Left ventricle myocardium inferior (tissue), 1 donor: ENCODE measurements around the gene GNG12. TPM values are rescaled to one million over a fixed set of nuclear protein-coding genes. Genes with fewer than 3 reads are reported as not detected.
A peak's percentile ranks its signal among the peaks of the same experiment; 100 is the strongest.
"Not testable (repeated sequence)": the region's sequence is repeated elsewhere in the genome, so short reads cannot be mapped to it uniquely, and the experiment has no call there.

Experiments
- DNase-seq: peaks from one replicate; pipeline ENCODE4 v3.0.0-alpha.2; 2020
- H3K27ac ChIP-seq: fragments of 200-600 bp; replicated peaks from 2 replicates; pipeline ENCODE4 v1.8.0; 2021
- H3K27me3 ChIP-seq: fragments of 200-600 bp; 2 replicates; pipeline ENCODE4 v1.8.0; 2021; ENCODE audit warnings: low read depth
- H3K36me3 ChIP-seq: fragments of 200-600 bp; 2 replicates; pipeline ENCODE4 v1.8.0; 2021
- H3K4me1 ChIP-seq: fragments of 200-600 bp; 2 replicates; pipeline ENCODE4 v1.8.0; 2021
- H3K4me3 ChIP-seq: fragments of 200-600 bp; 2 replicates; pipeline ENCODE4 v1.8.0; 2021; ENCODE audit warnings: mild to moderate bottlenecking, moderate library complexity
- H3K9me3 ChIP-seq: fragments of 200-600 bp; replicated peaks from 2 replicates; pipeline ENCODE4 v1.8.0; 2021
- CTCF ChIP-seq: fragments of 200-600 bp; IDR thresholded peaks from 2 replicates; pipeline ENCODE4 v1.8.0; 2021; ENCODE audit warnings: antibody characterized with exemption, mild to moderate bottlenecking, borderline replicate concordance
- intact Hi-C: fragments of 100-400 bp; cut with micrococcal nuclease; formaldehyde crosslinking; loops from one replicate; pipeline ENCODE4 v1.11.0; 2022
- total RNA-seq: library from RNA; stranded (reverse); fragmentation: NEBNext Ultra II Directional; extraction: Animal tissue kit (Norgen Biotek cat#: 25700); gene quantifications from one replicate; pipeline ENCODE4 v1.2.1, GENCODE V29; 2021
- donor health status: DM: no; HTN: yes; CAD: no; lungs with severe emphysema.

Gene GNG12
- total RNA-seq, 1 donor from 2014 or later = 35.1 TPM

DNA sequence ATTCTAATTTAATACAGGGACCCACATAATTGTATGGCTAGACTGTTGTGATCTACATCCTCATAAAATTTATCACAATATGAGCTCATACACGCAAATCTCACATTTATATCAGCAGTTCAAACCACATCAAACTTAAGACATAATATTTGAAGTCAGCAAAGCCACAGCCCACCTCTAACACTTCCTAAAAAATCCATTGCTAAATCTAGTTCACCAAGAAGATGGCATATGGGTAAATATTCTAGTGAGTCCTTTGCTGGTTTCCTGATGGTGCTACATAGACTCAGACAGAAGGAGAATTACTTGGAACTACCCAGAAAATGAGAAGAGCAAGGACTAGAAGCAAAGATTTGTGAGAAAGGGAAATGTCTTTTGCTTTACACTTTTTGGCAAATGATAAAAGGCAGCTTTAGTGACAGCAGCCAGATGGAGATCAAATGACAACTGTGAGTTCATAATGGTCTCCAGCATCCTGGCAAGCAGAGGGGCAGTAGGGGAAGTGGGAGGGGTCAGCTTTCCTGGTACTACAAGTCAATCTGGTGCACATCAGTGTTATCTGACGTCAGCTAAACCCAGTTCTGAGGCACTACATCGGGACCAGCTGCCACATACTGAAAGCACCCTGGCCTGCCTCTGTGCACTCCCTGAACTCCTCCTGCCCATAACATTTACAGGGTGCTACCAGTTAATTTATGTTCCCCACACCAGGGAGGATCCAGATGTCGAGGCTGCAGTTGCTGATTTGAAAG, 158.8 kb downstream of the GNG12 start:
- DNase-seq = peak; percentile 17
- H3K27me3 ChIP-seq = no peaks in the 10 kb centered on the region
- no peak overlapping the region for H3K4me3 ChIP-seq
- peaks cover 18% of the 10 kb centered on the region for H3K4me1 ChIP-seq
- no peaks in the 10 kb centered on the region for H3K9me3 ChIP-seq
- TF ChIP-seq CTCF = no peak
- peak overlapping the region; percentile 51 for H3K27ac ChIP-seq
- intact Hi-C loops = no loop called here
- no peaks in the 10 kb centered on the region for H3K36me3 ChIP-seq

DNA sequence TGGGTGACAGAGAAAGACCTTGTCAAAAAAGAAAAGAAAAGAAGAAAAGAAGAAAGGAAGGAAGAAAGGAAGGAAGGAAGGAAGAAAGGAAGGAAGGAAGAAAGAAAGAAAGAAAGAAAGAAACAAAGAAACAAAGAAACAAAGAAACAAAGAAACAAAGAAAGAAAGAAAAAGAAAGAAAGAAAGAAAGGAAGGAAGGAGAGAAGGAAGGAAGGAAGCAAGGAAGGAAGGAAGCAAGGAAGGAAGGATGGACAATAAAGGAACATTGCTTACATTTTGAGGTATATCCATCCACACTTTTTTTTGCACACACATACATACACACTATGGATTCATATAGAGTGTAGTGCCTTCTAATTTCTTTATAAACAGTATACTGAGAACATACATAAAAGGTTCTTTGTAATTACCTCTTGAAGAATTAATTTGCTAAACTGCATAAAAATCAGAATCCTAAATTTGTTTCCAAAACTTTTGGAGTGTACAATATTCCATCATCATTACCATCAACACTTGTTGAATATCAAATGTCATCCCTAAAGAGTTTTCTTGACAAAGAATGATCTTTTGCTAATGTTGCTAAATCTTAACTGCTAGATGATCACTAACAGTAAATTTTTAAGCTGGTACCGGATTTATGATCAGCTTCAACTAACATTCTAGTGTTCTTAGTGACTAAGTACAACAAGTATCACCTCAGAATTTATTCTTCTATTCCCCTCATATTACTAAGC, 159.6 kb downstream of the GNG12 start:
- no peak overlapping the region for H3K27ac ChIP-seq
- peaks cover 18% of the 10 kb centered on the region for H3K4me1 ChIP-seq
- no peaks in the 10 kb centered on the region for H3K27me3 ChIP-seq
- TF ChIP-seq CTCF = no peak
- no peak for DNase-seq
- no peaks in the 10 kb centered on the region for H3K9me3 ChIP-seq
- H3K36me3 ChIP-seq = no peaks in the 10 kb centered on the region
- intact Hi-C loops = no loop called here
- no peak overlapping the region for H3K4me3 ChIP-seq

- Histone ChIP-seq H3K4me1 (peaks cover 18% of the 10 kb centered on the region), H3K27ac (no peak overlapping the region), H3K27me3 (no peaks in the 10 kb centered on the region), H3K9me3 (no peaks in the 10 kb centered on the region), H3K36me3 (no peaks in the 10 kb centered on the region), H3K4me3 (no peak overlapping the region)
- intact Hi-C loops = no loop called here
- DNase-seq = no peak
- TF ChIP-seq CTCF = no peak
Observed at GRCh38 chr1:67672260-67672803, 160.9 kb downstream of the GNG12 start.

- intact Hi-C loops = no loop called here
Observed at GRCh38 chr1:67668660-67669059, 164.6 kb downstream of the GNG12 start.

GRCh38 chr1:67666636-67667035, 166.6 kb downstream of the GNG12 start:
- intact Hi-C loops = no loop called here
- no peak for DNase-seq

More at GRCh38 chr1:67668660-67669059, 164.6 kb downstream of the GNG12 start:
- Histone ChIP-seq H3K36me3 (no peaks in the 10 kb centered on the region), H3K9me3 (no peaks in the 10 kb centered on the region), H3K27ac (no peak overlapping the region), H3K27me3 (no peaks in the 10 kb centered on the region), H3K4me1 (peaks cover 3% of the 10 kb centered on the region), H3K4me3 (no peak overlapping the region)
- TF ChIP-seq CTCF = no peak
- no peak for DNase-seq

DNA sequence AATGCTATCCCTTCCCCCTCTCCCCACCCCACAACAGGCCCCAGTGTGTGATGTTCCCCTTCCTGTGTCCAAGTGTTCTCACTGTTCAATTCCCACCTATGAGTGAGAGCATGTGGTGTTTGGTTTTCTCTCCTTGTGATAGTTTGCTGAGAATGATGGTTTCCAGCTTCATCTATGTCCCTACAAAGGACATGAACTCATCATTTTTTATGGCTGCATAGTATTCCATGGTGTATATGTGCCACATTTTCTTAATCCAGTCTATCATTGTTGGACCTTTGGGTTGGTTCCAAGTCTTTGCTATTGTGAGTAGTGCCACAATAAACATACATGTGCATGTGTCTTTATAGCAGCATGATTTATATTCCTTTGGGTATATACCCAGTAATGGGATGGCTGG, 168.0 kb downstream of the GNG12 start:
- intact Hi-C loops, H3K4me3 ChIP-seq: not testable (repeated sequence)

More at GRCh38 chr1:67666636-67667035, 166.6 kb downstream of the GNG12 start:
- Histone ChIP-seq H3K36me3 (no peaks in the 10 kb centered on the region), H3K4me1 (no peaks in the 10 kb centered on the region), H3K27me3 (no peaks in the 10 kb centered on the region), H3K4me3 (no peak overlapping the region), H3K27ac (no peak overlapping the region), H3K9me3 (no peaks in the 10 kb centered on the region)
- TF ChIP-seq CTCF = no peak

More for the DNA sequence above, 168.0 kb downstream of the GNG12 start:
- H3K27me3 ChIP-seq, H3K36me3 ChIP-seq, H3K27ac ChIP-seq, H3K9me3 ChIP-seq, DNase-seq, H3K4me1 ChIP-seq: not testable (repeated sequence)
